ENCODE results near the gene TOGARAM2.

TOGARAM2 gene

GRCh38 chr2:29064346-29064715 lies 83.2 kb downstream of the TOGARAM2 start (continued):
- no peak for TF ChIP-seq HOXD13 (CRISPR knock-in tag; IDR thresholded peaks at IDR 0.05; ENCODE audit: borderline replicate concordance)
- no peak for TF ChIP-seq GFI1B (tag by site-specific recombination; IDR thresholded peaks at IDR 0.05)
- TF ChIP-seq SP3 (tag by site-specific recombination; IDR thresholded peaks at IDR 0.05) = no peak
- no peak for TF ChIP-seq ZNF202 (tag by site-specific recombination; IDR thresholded peaks at IDR 0.05; ENCODE audit: borderline replicate concordance)
- TF ChIP-seq ZNF350 (tag by site-specific recombination; IDR thresholded peaks at IDR 0.05) = no peak

GRCh38 chr2:29064746-29065067 lies 83.6 kb downstream of the TOGARAM2 start:
- TF ChIP-seq ZFP69B (tag by site-specific recombination; IDR thresholded peaks at IDR 0.05) (no peak), ZNF555 (tag by site-specific recombination; conservative IDR thresholded peaks at IDR 0.05) (no peak), REST (tag by site-specific recombination; IDR thresholded peaks at IDR 0.05) (no peak), ZNF704 (tag by site-specific recombination; IDR thresholded peaks at IDR 0.05) (no peak), ZNF16 (tag by site-specific recombination; IDR thresholded peaks at IDR 0.05; ENCODE audit: low read depth) (no peak), ZFP41 (tag by site-specific recombination; IDR thresholded peaks at IDR 0.05; ENCODE audit: borderline replicate concordance) (no peak), ZNF324 (tag by site-specific recombination; IDR thresholded peaks at IDR 0.05) (no peak), ZNF791 (tag by site-specific recombination; IDR thresholded peaks at IDR 0.05) (no peak), ZNF610 (tag by site-specific recombination; IDR thresholded peaks at IDR 0.05; ENCODE audit: borderline replicate concordance) (no peak), ZNF549 (tag by site-specific recombination; IDR thresholded peaks at IDR 0.05) (no peak), ZNF350 (tag by site-specific recombination; IDR thresholded peaks at IDR 0.05) (no peak), ZNF707 (tag by site-specific recombination; IDR thresholded peaks at IDR 0.05) (no peak), ZNF311 (tag by site-specific recombination; IDR thresholded peaks at IDR 0.05; ENCODE audit: borderline replicate concordance) (no peak), ZNF132 (tag by site-specific recombination; IDR thresholded peaks at IDR 0.05; ENCODE audit: borderline replicate concordance) (no peak), KLF7 (tag by site-specific recombination; IDR thresholded peaks at IDR 0.05; ENCODE audit: borderline replicate concordance) (no peak), ZBTB8A (tag by site-specific recombination; IDR thresholded peaks at IDR 0.05) (no peak), BCL11A (tag by site-specific recombination; IDR thresholded peaks at IDR 0.05; ENCODE audit: low read depth) (no peak), ZNF280D (tag by site-specific recombination; IDR thresholded peaks at IDR 0.05) (no peak), PRDM1 (tag by site-specific recombination; IDR thresholded peaks at IDR 0.05) (no peak)
- POLR2A ChIA-PET = no interaction called here
- Histone ChIP-seq H3K9me3 (ENCODE audit: control insufficient read depth, insufficient read depth, low read depth, low read length) (no peaks in the 10 kb centered on the region), H3K27ac (ENCODE audit: extremely low read depth, low read depth, low read length) (no peak overlapping the region), H3K36me3 (ENCODE audit: control insufficient read depth in 2 of 2, insufficient read depth in 1 of 2, low read length in 2 of 2) (no peaks in the 10 kb centered on the region), H3K4me3 (ENCODE audit: low read depth, low read length) (no peak overlapping the region), H3K4me1 (ENCODE audit: control insufficient read depth, insufficient read depth, low read length) (0 out of 2 replicates have a peak, but pooled peaks cover 3% of the 10 kb centered on the region)
- CTCF ChIA-PET = no interaction called here
